Fibroblast of peridontal ligament (primary cell): ENCODE measurements around the gene HS6ST1.

Experiments
- DNase-seq: peaks from one replicate; pipeline ENCODE4 v3.0.0-alpha.2; 2010; ENCODE audit errors: extremely low read depth

Gene HS6ST1

GRCh38 chr2:128348701-128349100, 30.0 kb upstream of the HS6ST1 start:
- no peak for DNase-seq

- DNase-seq, result peak; percentile 77
Observed at GRCh38 chr2:128347701-128348539, 29.3 kb upstream of the HS6ST1 start.

- DNase-seq, result no peak
Observed at GRCh38 chr2:128347171-128347558, 28.5 kb upstream of the HS6ST1 start.

- no peak for DNase-seq
Observed at GRCh38 chr2:128346291-128347170, 27.9 kb upstream of the HS6ST1 start.

GRCh38 chr2:128345436-128346165, 26.9 kb upstream of the HS6ST1 start:
- no peak for DNase-seq

GRCh38 chr2:128344101-128344500, 25.4 kb upstream of the HS6ST1 start:
- DNase-seq, result no peak

- no peak for DNase-seq
Observed at GRCh38 chr2:128343459-128343858, 24.8 kb upstream of the HS6ST1 start.

- DNase-seq, result no peak
Observed at GRCh38 chr2:128342550-128342949, 23.9 kb upstream of the HS6ST1 start.

- DNase-seq, result no peak
Observed at GRCh38 chr2:128341621-128342020, 23.0 kb upstream of the HS6ST1 start.

GRCh38 chr2:128332091-128332634, 13.5 kb upstream of the HS6ST1 start:
- no peak for DNase-seq

GRCh38 chr2:128330583-128330982, 11.9 kb upstream of the HS6ST1 start:
- DNase-seq, result no peak

GRCh38 chr2:128329607-128330006, 10.9 kb upstream of the HS6ST1 start:
- DNase-seq, result peak; percentile 93

- no peak for DNase-seq
Observed at GRCh38 chr2:128327180-128327964, 8.7 kb upstream of the HS6ST1 start.

- no peak for DNase-seq
Observed at GRCh38 chr2:128326346-128326745, 7.7 kb upstream of the HS6ST1 start.

- no peak for DNase-seq
Observed at GRCh38 chr2:128325611-128326181, 7.0 kb upstream of the HS6ST1 start.

GRCh38 chr2:128324897-128325410, 6.3 kb upstream of the HS6ST1 start:
- no peak for DNase-seq

- DNase-seq, result no peak
Observed at GRCh38 chr2:128324008-128324896, 5.6 kb upstream of the HS6ST1 start.

- DNase-seq, result no peak
Observed at GRCh38 chr2:128323555-128323931, 4.9 kb upstream of the HS6ST1 start.
